Activated naive CD4-positive, alpha-beta T cell (primary cell): ENCODE measurements around the gene ZNF45.
"Not testable (repeated sequence)": the region's sequence is repeated elsewhere in the genome, so short reads cannot be mapped to it uniquely, and the experiment has no call there.

Experiments
- DNase-seq, 4 experiments: peaks; one replicate each; lab custom pipeline; 2025; lab: John Stamatoyannopoulos, UW

The ZNF45 gene

GRCh38 chr19:43934985-43935708 is at the start of gene ZNF45:
ZNF45 (minus strand) TSS chr19:43935282; CDS start chr19:43922185, 13,097 bp downstream.
- peak; percentile 57 to 76 (median 65) for DNase-seq

GRCh38 chr19:43984687-43985000 is 49.6 kb upstream of the ZNF45 start:
- DNase-seq, result no peak

GRCh38 chr19:43983912-43984686 is 49.0 kb upstream of the ZNF45 start, which contains the start of gene ZNF155:
ZNF155 (plus strand) TSS chr19:43984188; CDS start chr19:43988544, 4,356 bp downstream.
- DNase-seq, result peak; percentile 16 to 28 (median 22)

- no peak for DNase-seq
Measured at GRCh38 chr19:43983544-43983911, 48.4 kb upstream of the ZNF45 start.

GRCh38 chr19:43976732-43977131 is 41.6 kb upstream of the ZNF45 start:
- DNase-seq, result no peak

- no peak for DNase-seq
Measured at GRCh38 chr19:43966079-43966694, 31.1 kb upstream of the ZNF45 start.

GRCh38 chr19:43960411-43960810 is 25.3 kb upstream of the ZNF45 start:
- DNase-seq, result no peak

GRCh38 chr19:43957891-43958290 is 22.8 kb upstream of the ZNF45 start:
- no peak for DNase-seq

- no peak for DNase-seq
Measured at GRCh38 chr19:43956827-43957226, 21.7 kb upstream of the ZNF45 start.

GRCh38 chr19:43950834-43951645 is 16.0 kb upstream of the ZNF45 start, which contains the start of gene ZNF221:
ZNF221 (plus strand) TSS chr19:43951228; CDS start chr19:43962727, 11,499 bp downstream.
- peak in 2 of 4 experiments; percentile 3 to 9 for DNase-seq

- DNase-seq, result not testable (repeated sequence)
Measured at GRCh38 chr19:43949803-43950202, 14.7 kb upstream of the ZNF45 start.

GRCh38 chr19:43947412-43947811 is 12.3 kb upstream of the ZNF45 start:
- DNase-seq, result not testable (repeated sequence)

GRCh38 chr19:43941209-43941608 is 6.1 kb upstream of the ZNF45 start:
- DNase-seq, result no peak

GRCh38 chr19:43940719-43941118 is 5.6 kb upstream of the ZNF45 start:
- DNase-seq, result no peak

- DNase-seq, result no peak
Measured at GRCh38 chr19:43939557-43940260, 4.6 kb upstream of the ZNF45 start.

- DNase-seq, result no peak
Measured at GRCh38 chr19:43936188-43936587, 1.1 kb upstream of the ZNF45 start.

GRCh38 chr19:43934055-43934984 is 762 bp downstream of the ZNF45 start:
- no peak for DNase-seq

- DNase-seq, result no peak
Measured at GRCh38 chr19:43928820-43929219, 6.3 kb downstream of the ZNF45 start.

- DNase-seq, result no peak
Measured at GRCh38 chr19:43923875-43924274, 11.2 kb downstream of the ZNF45 start.

- no peak for DNase-seq
Measured at GRCh38 chr19:43914051-43914450, 21.0 kb downstream of the ZNF45 start.
